DOHH2 (cell line): ENCODE measurements around the gene STK33.

Source experiments
- CTCF ChIP-seq: fragments of 200-600 bp; sonication (generic); IDR thresholded peaks from one replicate; pipeline ENCODE4 v1.5.1; 2014; ENCODE audit warnings: antibody characterized with exemption, mild to moderate bottlenecking, low read depth, low read length; ENCODE audit not compliant: poor library complexity, severe bottlenecking
- EZH2phosphoT487 ChIP-seq: fragments of 200-600 bp; sonication (generic); IDR thresholded peaks from 2 replicates; pipeline ENCODE4 v1.6.1; 2017; ENCODE audit warnings: borderline replicate concordance, mild to moderate bottlenecking, antibody characterized with exemption, low read length, moderate library complexity, mixed read lengths

GRCh38 chr11:8532475-8532874, 61.6 kb downstream of the STK33 start:
- TF ChIP-seq CTCF, result no peak
- TF ChIP-seq EZH2phosphoT487, result no peak
